Keratinocyte (primary cell): ENCODE data around the gene PGLYRP1. TPM values are rescaled to one million over a fixed set of nuclear protein-coding genes. Genes with fewer than 3 reads are reported as not detected.
A peak's percentile ranks its signal among the peaks of the same experiment; 100 is the strongest.

Experiments used
- DNase-seq: peaks from one replicate; pipeline ENCODE4 v3.0.0-alpha.2; 2011; ENCODE audit warnings: low read depth, missing footprints, low spot score
- FAIRE-seq: peaks from 2 replicates; lab custom pipeline; 2011; peaks lifted over from hg19 to GRCh38; lab: Jason Lieb, UNC
- H2AFZ ChIP-seq: 2 replicates; pipeline ENCODE4 v1.6.0; 2012; ENCODE audit warnings: low read length, control low read depth, inconsistent platforms; ENCODE audit not compliant: control insufficient read depth
- H3K27ac ChIP-seq: 2 replicates; pipeline ENCODE4 v1.5.1; 2011; ENCODE audit warnings: low read length; ENCODE audit not compliant: control insufficient read depth, insufficient read depth
- H3K27me3 ChIP-seq: 3 replicates; pipeline ENCODE4 v1.6.0; 2011; ENCODE audit warnings: low read length; ENCODE audit not compliant: control insufficient read depth, insufficient read depth; ENCODE audit errors: extremely low read depth
- H3K36me3 ChIP-seq, 2 experiments: 2 replicates in 1 of 2; 3 replicates in 1 of 2; pipeline ENCODE4 v1.5.1; 2011; ENCODE audit warnings: low read length in 2 of 2, mild to moderate bottlenecking in 1 of 2; ENCODE audit not compliant: control insufficient read depth in 2 of 2, insufficient read depth in 2 of 2; ENCODE audit errors: extremely low read depth in 1 of 2
- H3K4me1 ChIP-seq: 3 replicates; pipeline ENCODE4 v1.5.1; 2011; ENCODE audit warnings: low read length; ENCODE audit not compliant: control insufficient read depth, insufficient read depth; ENCODE audit errors: extremely low read depth
- H3K4me2 ChIP-seq: 3 replicates; pipeline ENCODE4 v1.6.0; 2011; ENCODE audit warnings: low read depth, low read length; ENCODE audit not compliant: control insufficient read depth, insufficient read depth; ENCODE audit errors: extremely low read depth
- H3K4me3 ChIP-seq, 3 experiments: fragments of 200-600 bp in 1 of 3; sonication (generic) in 1 of 3; 2 replicates in 2 of 3; 3 replicates in 1 of 3; pipeline ENCODE4 v1.5.1; 2011 to 2016; ENCODE audit warnings: low read length in 3 of 3, mild to moderate bottlenecking in 3 of 3, control low read depth in 2 of 3, inconsistent platforms in 1 of 3, low read depth in 1 of 3, mixed read lengths in 1 of 3, mixed run types in 1 of 3, moderate library complexity in 1 of 3; ENCODE audit not compliant: control insufficient read depth in 2 of 3, insufficient read depth in 2 of 3; ENCODE audit errors: extremely low read depth in 1 of 3
- H3K79me2 ChIP-seq: 2 replicates; pipeline ENCODE4 v1.6.0; 2012; ENCODE audit warnings: low read length; ENCODE audit not compliant: control insufficient read depth, insufficient read depth
- H3K9ac ChIP-seq: 3 replicates; pipeline ENCODE4 v1.6.0; 2011; ENCODE audit warnings: low read length; ENCODE audit not compliant: control insufficient read depth, insufficient read depth; ENCODE audit errors: extremely low read depth
- H3K9me1 ChIP-seq: 3 replicates; pipeline ENCODE4 v1.6.0; 2011; ENCODE audit warnings: low read length; ENCODE audit not compliant: control insufficient read depth, insufficient read depth; ENCODE audit errors: extremely low read depth
- H3K9me3 ChIP-seq: 2 replicates; pipeline ENCODE4 v1.5.1; 2012; ENCODE audit warnings: low read depth, low read length; ENCODE audit not compliant: control insufficient read depth
- H4K20me1 ChIP-seq: 3 replicates; pipeline ENCODE4 v1.6.0; 2011; ENCODE audit warnings: low read length; ENCODE audit not compliant: control insufficient read depth, insufficient read depth; ENCODE audit errors: extremely low read depth
- CTCF ChIP-seq, 3 experiments: IDR thresholded peaks in 1 of 3; conservative IDR thresholded peaks in 1 of 3; optimal IDR thresholded peaks in 1 of 3; 2 replicates in 2 of 3; 3 replicates in 1 of 3; pipeline versions ENCODE3 to v1.5.1; 2011; ENCODE audit warnings: low read length in 3 of 3, mild to moderate bottlenecking in 3 of 3, moderate library complexity in 2 of 3, control low read depth in 1 of 3, inconsistent platforms in 1 of 3; ENCODE audit not compliant: insufficient read depth in 2 of 3; ENCODE audit errors: extremely low read depth in 1 of 3
- EZH2 ChIP-seq: IDR thresholded peaks from one replicate; pipeline ENCODE4 v1.6.1; 2012; ENCODE audit warnings: inconsistent platforms, mild to moderate bottlenecking, low read length, moderate library complexity
- dilution Hi-C: fragments of 300-500 bp; cut with MboI; formaldehyde crosslinking; loops from one replicate; pipeline ENCODE4 v1.7.0; 2020; ENCODE audit warnings: low sequenced_read_pairs; ENCODE audit not compliant: extremely low pct_ligation_motif_present
- polyA plus RNA-seq, 5 experiments: library from polyadenylated mRNA; depleted of rRNA in 3 of 5; stranded (reverse) in 3 of 5; stranded (forward) in 1 of 5; unstranded in 1 of 5; fragments of >200 nt; gene quantifications; 1 replicate in 1 of 5; 2 replicates in 3 of 5; 3 replicates in 1 of 5; pipeline versions ENCODE4 v1.2.1 to v1.2.3, GENCODE V29; 2011 to 2012; ENCODE audit warnings: missing spikeins in 2 of 5, low read depth in 1 of 5, low replicate concordance in 1 of 5

Gene PGLYRP1
- polyA plus RNA-seq, 1 donor (not counting 4 experiments of a cell fraction or from before 2014, with no cell fraction given), result not detected

- no peak for DNase-seq
- Histone ChIP-seq H3K9me3 (no peaks in the 10 kb centered on the region), H3K27me3 (no peaks in the 10 kb centered on the region), H2AFZ (no peak overlapping the region), H4K20me1 (no peaks in the 10 kb centered on the region), H3K9ac (no peak overlapping the region), H3K27ac (no peak overlapping the region), H3K4me2 (no peak overlapping the region), H3K4me1 (peaks cover 5% of the 10 kb centered on the region), H3K79me2 (no peaks in the 10 kb centered on the region), H3K4me3 (no peak overlapping the region), H3K9me1 (no peaks in the 10 kb centered on the region), H3K36me3 (peaks cover 0 to 2% of the 10 kb centered on the region in 2 experiments)
- peak; percentile 78 for FAIRE-seq
- TF ChIP-seq EZH2 (no peak), CTCF (optimal IDR thresholded peaks at IDR 0.05 in 1 of 3, IDR thresholded peaks at IDR 0.05 in 1 of 3, conservative IDR thresholded peaks at IDR 0.05 in 1 of 3; ENCODE audit: extremely low read depth in 1 of 3, insufficient read depth in 2 of 3, low read length in 3 of 3) (peak; percentile 76 to 85 (median 77))
- dilution Hi-C loops, result no loop called here
Observed at GRCh38 chr19:46009530-46010510, 13.0 kb downstream of the PGLYRP1 start.

- dilution Hi-C loops, result no loop called here
- Histone ChIP-seq H3K4me3 (no peak overlapping the region), H3K4me2 (no peak overlapping the region), H3K4me1 (no peaks in the 10 kb centered on the region), H3K36me3 (peaks cover 5% of the 10 kb centered on the region in 2 experiments), H3K79me2 (no peaks in the 10 kb centered on the region), H3K9me3 (no peaks in the 10 kb centered on the region), H4K20me1 (no peaks in the 10 kb centered on the region), H3K27ac (no peak overlapping the region), H2AFZ (no peak overlapping the region), H3K9ac (no peak overlapping the region), H3K9me1 (no peaks in the 10 kb centered on the region), H3K27me3 (no peaks in the 10 kb centered on the region)
- DNase-seq (no peak), FAIRE-seq (no peak)
- TF ChIP-seq EZH2 (no peak), CTCF (optimal IDR thresholded peaks at IDR 0.05 in 1 of 3, IDR thresholded peaks at IDR 0.05 in 1 of 3, conservative IDR thresholded peaks at IDR 0.05 in 1 of 3; ENCODE audit: extremely low read depth in 1 of 3, insufficient read depth in 2 of 3, low read length in 3 of 3) (no peak)
Observed at GRCh38 chr19:46006411-46006810, 16.4 kb downstream of the PGLYRP1 start.
